NCI-H2196 treated with DMSO at 0.1 percent for 48 hours (cell line): Measurements from ENCODE around the gene MLH3.

Experiments used
- DNase-seq: peaks from one replicate; lab custom pipeline; 2025; ENCODE audit not compliant: unreplicated experiment; lab: John Stamatoyannopoulos, UW

The MLH3 gene

DNA sequence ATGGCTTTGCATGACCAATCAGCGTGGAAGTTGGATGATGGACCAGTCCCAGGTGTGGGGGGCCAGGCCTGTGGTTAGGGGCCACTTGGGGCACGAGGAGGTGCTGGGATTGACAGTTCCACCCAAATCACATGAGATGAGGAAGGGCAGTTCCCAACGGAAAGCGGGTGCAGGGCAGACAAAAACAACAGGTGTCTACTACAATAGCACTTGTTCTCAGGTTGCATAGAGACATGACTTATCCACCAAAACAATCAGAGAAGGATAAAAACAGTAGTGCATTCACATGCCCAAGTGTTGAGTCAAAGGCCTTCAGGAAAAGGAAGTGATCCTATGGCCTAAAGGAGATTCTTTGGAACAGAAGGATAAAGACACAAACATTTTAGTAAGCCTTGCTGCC is 63.1 kb downstream of the MLH3 start:
- peak; percentile 45 for DNase-seq

DNA sequence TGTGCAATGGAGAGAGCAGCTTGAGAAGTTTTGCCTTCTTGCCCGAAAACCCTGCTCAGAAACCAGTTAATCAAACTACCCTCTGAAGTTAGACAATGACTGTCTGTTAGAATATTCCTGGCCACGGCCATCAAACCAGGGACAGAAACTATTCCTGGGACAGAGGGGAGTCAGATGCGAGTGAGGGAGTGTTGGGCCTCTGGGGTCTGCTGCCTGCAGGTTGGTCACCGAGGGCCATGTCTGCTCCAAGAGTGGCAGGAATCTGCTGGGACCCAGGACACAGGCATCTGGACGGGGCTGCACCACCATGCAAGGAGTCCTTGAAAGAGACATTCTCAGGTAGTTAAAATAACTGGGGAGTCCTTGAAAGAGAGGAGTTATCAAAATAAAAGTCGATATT is 65.5 kb downstream of the MLH3 start:
- DNase-seq, result no peak

DNA sequence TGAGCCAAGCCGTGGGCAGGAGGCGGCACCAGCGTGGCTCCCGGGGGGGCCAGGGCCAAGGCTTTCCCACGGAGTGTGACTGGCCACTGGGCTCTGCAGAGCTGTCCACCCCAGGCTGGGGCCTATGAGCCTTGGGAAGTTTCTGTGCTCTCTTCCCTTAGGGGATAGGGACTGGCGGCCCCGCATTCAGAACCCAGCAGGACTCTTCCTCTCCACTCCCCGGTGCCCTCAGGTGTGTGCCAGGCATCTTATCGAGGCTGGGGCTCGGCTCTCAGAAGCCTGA is 66.3 kb downstream of the MLH3 start:
- DNase-seq, result no peak

DNA sequence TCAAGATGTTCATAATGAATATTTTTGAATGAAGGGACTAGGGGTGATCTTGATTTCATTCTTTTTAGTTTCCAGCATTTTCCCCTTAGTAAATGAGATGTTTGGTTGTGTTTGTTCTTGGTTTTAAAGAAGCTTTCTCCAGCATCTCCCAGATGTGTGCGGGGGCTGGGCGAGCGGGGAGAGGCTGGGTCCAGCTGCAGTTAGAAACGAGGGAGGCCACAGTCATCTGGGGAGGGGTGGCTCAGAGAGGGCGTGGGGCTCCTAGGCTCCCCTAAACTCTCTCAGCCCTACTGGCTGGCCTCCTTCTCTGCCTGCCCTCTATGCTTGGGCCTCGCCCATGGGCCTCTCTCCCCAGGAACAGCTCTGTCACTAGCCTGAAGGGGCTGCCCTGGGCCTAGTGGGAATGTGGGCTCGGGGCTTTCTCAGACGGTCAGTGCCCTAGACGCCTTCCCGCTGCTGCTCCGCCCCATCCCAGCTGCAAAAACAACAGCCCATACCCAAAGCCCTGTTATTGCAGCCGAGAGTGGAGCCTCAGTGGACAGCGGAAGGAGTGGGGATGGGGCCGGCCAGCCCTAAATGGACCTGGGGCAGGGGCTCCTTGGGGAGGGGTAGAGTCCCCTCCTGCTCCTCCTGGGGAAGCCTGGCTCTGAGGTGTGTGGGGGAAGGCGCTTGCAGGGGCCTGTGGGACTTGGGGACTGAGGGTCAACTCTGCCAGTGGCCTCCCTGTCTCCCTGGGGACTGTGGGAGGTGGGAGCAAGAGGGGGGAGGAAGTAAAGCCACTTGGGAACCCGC is 66.8 kb downstream of the MLH3 start:
- DNase-seq, result no peak

DNA sequence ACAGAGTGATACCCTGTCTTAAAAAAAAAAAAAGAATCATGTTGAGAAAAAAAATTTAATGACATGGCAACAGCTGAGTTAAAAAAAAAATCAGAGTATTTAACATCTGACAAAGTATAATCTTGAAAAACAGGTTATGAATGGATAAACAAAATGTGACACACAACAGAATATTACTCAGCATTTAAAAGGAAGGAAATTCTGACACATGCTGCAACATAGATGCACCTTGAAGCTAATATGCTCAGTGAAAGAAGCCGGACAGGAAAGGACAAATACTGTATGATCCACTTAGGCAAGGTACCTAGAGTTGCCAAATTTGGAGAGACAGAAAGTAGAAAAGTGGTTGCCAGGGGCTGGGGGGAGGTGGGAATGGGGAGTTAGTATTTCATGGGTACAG is 67.9 kb downstream of the MLH3 start:
- no peak for DNase-seq

DNA sequence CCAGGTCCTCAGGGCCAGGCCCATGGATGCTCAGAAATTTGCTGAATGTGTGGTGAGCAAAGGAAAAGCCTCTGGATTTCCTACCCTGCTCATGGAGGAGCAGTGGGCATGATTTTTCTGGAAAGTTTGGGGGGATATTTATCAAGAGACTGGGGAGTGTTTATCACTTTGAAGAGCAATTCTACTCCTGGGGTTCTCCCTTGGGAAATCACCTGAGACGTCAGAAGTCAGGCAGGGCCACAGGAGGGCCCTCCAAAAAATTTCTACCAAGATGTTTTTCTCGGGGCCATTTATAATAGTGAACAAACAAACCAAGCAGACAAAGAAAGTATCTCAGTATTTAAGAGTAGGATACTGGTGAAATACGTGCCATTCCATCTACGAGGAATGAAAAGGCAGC is 68.6 kb downstream of the MLH3 start:
- DNase-seq, result no peak

DNA sequence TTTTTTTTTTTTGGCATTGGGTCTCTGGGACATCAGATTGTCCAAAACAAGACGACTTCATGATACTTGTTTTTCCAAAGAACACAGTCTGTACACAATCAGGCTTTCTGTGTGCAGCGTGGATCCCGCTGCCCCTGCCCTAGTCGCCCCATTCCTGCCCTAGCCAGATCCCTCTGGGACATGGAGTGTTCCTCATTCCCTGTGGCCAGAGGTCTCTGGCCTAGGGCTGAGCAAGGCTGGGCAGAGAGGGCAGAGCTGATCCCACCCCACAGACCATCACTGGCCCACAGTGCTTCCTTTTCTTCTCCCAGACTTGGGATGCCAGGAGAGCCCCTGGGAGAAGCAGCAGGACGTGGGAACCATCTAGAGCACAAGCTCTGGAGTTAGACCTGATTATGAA is 69.4 kb downstream of the MLH3 start:
- DNase-seq, result no peak

DNA sequence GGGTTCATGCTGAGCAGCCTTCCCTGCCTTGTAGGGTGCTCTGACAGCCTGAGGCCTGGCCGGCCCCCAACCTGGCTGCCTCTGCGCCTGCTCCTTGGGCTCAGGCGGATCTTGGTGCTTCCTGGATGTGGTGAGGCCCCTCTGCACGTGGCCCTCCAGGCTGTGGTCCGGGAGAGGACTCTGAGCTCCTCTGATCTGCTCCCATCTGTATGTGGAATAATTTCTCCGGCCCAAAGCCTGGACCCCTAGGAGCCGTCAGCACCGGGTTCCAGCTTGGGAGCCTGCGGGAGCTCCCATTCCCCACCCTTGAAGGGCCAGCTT is 69.8 kb downstream of the MLH3 start:
- DNase-seq, result no peak

DNA sequence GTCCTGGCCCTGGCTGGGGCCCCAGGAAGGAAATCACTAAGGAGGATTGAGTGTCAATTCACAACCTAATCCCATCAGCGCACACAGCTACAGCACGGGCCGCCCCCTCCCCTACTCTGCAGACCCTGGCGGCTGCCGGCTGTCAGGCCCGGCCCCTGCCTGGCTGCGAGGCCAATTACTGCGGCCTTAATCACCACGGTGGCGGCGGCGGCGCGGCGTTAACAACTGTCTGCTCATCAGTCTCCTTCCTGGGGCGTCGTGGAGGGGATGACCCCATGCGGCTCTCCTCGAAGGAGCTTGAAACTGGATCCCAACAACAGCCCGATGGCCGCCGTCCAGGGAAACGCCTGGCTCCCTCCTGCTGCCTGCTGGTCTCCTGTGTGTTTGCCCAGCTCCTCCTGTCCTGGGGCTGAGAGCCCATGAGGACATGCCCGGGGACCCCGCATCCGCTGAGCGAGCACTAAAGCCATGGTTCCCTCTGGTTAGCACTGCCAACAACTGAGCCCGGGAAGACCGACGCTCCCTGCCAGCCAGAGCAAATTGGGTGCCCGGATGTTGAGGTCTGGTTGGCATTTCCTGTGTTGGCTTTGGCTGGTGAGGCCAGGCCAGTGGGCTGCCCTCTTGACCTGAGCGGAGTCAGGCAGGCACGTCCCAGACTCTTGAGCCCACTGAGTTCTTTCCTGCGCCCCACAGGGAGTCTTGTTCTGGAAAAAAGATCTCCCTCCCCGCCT is 70.4 kb downstream of the MLH3 start:
- peak; percentile 93 for DNase-seq

DNA sequence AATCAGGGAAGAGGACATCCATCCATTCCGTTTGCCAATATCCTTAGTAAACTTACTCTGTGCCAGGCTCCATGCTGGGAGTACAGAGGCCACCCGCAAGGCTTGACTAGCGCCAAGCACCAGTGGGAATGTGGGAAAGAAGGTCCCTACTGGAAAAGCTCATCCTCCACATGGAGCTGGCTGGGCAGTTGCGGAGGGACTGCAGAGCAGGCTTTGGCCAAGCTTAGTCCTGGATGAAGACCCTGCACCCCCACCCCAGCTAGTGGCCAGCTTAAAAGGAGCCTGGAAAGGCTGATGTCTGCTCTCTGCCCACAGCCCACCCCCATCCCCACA is 70.9 kb downstream of the MLH3 start:
- no peak for DNase-seq

DNA sequence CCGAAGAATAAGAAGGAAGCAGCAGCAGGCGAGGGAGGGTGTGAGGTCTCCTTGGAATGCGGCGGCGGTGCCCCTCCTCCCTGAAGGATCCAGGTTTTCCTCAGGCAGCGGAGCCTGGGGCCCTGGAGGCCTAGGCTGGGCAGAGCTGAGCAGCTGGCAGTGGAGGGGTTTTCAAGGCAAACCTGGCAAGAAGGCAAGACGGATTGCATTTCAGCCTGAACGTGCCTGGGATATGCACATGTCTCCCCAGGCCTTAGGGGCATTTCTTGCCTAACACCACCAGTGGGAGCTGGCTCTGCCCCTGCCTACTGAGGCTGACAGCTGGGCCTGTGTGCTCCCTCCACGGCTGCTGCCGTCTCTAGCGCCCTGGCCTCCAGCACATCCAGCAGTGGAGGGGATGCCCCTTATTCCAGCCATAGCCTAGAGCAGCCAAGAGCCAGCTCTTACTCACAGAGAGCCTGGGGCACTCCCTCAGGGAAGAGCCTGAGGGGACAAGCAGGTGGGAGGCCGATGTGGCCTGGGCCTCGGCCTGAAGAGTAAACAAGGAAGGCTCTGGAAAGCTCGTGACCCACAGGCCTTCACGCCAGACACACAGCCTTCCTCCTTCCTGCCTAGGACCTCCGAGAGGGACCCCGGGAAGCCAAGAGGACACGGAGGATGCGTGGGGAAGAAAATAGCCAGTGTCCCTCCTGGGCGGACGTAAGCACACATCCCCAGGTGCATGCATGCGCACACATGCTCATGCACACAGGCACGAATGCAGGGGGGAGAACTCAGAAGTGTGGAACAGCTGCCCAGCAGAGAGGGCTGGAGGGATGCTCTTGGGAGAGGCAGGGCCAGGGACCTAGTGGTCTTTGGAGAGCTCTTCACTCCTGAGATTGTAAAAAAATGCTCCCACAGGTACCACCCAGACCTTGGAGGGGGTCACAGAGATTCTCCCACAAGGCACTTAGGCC is 71.5 kb downstream of the MLH3 start:
- DNase-seq, result peak; percentile 76

DNA sequence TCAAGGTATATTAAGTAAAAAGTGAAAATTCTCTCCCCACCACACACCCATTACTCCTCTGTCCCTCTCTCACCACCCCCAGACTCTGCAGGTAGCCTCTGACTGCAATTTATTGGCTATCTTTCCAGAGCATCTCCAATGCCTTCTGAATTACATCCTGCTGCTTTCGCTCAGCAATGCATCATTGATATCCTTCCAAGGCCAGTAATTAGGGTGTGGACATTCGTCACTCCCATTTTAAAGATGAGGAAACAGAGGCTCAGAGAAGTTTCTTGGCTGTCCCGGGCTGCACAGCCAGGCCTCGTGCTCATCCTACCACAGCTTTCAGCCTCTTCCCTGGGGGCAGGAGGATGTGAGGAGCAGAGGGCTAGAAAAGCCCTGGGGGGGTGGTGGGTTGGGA is 72.2 kb downstream of the MLH3 start:
- no peak for DNase-seq

DNA sequence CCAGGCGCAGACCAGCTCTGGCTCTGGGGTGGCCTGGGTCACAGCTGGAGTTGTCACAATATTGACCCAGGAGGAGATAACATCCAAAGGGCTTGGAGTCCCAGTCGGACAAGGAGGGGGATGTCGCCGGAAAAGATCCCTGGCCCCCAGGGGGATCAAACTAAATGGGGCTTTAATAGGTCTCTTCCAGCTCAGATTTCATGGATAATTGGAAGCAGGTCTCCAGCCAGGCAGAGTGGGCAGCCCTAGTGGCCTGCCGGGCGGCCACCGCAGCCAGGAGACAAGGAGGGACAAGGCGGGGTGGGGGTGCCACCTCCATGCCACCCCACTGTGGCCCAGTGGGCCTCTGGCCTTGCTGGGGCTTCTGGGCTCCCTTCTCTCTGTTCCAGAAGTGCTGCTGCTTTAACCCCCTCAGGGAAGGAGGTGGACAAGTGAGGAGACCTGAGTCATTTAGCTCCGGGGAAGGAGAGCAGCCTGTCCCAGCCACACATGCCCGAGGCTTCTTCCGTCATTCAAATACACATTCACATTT is 72.8 kb downstream of the MLH3 start:
- no peak for DNase-seq

DNA sequence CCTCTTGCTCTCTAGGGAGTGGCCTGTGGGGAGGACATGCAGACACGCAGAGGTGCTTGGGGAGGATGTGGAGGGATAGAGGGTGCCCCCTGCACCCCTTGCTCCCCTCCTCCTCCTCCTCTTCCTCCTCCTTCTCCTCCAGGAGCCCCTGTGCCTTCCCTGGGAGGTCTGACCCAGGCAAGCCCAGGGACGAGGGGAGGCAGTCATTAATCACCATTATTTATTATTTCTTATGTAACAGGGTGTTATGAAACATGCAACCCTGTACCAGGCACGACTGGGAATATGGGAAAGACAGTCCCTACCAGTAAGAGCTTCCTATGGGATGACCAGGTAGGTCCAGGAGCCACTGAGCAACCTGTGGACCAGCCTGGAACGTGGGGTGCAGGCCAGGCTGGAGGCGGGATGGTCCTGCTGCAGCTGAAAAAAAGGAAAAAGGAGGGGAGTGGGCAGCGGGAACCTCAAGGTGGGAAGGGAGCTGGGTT is 73.3 kb downstream of the MLH3 start:
- DNase-seq, result no peak

DNA sequence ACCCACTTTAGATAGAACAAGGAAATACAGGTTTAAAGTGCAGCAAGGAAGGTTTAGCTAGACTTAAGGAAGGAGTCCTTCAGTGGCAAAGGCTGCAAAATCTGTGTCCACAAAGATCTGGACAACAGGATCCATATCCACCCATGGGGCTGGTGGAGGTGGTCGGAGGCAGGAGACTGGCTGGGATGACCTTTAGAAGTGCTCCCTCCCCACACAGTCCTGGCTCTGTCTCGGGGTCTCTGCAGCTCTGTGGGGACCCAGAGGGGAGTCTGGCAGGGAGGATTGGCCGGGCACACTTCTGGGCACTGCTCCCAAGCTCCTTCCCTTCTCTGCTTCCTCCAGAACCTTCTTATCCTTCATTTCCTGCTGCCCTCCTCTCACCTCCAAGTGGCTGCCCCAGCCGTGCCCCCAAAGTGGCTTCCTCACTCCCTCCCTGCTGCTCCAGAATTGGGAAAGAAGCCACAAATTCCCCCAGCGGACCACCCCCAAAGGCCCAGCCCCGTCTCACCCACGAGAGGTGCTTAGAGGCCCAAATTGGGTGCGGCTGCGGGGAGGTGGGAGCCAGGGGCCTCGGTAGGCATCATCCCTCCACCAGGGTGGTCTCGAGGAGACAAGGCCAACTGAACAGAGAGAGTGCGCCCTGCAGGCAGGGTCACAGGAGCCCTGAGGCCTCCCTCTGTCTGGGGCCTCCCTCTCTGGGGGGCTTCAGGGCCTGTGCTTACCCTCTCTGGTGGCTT is 73.9 kb downstream of the MLH3 start:
- no peak for DNase-seq

DNA sequence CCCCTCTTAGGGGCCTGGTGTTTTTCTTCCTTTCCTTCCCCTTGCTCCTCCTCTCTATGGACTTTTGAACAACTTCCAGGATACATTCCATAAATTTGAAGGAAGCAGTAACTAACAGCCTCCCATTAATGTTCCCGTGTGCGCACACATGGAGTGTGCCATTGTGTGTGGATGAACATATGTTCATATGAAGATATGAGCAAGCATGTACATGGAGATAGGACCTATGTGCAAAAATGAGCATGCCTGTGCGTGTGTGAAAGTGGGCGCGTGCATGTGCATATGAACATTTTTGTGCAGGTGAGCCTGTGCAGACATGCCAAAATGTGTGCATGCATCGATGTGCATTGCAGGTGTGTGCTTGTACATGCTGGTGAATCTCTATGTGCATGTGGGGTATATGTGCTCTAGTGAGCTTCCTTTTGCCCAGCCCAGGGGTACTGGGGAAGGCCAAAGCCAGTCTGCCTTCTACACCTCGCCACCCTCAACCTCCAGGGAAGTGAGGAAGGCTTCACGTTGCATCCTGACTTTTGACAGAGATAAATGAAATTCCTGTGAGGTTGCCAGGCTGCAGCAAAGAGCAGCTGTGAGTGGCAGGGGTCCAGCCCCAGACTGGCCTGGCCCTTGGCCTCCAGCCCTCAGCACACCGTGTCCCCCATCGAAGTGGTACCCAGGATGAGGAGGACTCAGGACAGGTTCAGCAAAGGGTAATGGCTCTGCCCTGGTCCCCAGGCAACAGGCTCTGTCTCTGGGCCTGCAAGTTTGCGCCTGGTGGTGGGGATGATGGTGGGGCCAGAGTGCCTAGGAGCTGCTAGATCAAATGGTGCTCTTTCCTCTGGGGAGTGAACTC is 74.8 kb downstream of the MLH3 start:
- no peak for DNase-seq

DNA sequence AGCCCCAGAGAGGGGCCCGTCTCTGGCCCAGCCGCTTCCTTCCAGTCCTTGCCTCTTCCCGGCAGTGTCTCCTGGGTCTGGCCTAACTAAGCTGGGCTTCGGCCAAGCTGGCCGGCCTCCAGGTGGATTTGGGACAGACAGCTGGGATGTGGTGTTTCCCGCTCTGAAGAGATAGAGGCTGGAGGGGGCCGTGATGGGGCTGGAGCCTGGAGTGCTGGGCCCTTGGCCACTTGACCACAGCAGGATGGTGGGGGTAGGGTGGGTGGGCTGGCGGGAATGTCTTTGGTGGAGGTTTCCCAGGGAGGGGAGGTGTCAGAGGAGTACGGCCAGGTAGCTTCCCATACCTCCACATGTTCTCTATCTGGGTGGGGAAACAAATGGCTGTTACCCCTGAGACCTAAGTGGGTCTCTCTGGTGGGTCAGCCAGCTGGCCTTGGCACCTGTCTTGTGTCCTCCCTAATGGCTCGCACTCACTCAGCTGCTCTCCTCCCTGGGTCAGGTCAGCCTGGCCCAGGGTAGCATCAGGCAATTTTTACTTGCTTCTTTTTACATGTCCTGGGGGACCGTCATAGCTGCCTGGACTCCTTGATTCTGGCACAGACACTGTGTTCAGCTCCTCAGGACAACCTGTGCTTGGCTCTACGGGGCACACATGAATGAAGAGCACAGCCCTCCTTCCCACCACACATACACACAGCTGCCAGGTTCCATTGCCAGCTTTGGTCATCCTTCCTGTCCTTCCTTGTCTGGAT is 76.0 kb downstream of the MLH3 start:
- DNase-seq, result no peak

DNA sequence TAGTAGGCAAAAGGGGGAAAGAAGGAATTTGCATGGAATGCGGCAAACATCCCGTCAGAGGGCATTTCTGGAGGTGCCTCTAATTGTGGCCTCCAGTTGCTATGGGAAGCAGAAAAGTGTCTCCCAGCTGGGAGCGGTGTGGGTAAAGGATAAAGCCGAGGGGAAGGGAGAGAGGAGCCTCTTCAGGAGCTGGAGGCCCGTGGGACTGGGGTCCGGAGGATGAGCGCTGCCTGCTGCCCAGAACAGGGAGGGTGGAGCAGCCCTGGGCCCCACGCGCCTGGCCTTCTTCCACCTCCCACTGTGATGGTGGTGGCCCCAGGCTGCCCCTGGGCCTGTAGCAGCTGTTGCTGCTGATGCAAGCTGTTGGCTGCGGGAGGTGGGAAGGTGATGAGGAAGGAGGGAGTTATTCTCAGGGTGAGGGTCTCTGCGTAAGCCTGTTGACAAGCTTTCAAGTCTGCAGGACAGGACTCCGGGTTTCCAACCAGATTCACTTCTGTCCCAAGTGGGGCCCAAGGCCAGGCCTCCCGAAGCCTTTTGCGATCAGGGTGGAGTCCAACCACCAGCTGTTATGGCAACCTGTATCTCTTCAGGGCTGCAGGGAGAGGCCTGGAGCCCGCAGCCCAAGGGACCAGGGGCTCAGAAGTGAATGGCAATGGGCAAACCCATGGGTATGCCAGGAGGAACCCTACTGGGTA is 76.8 kb downstream of the MLH3 start:
- no peak for DNase-seq

DNA sequence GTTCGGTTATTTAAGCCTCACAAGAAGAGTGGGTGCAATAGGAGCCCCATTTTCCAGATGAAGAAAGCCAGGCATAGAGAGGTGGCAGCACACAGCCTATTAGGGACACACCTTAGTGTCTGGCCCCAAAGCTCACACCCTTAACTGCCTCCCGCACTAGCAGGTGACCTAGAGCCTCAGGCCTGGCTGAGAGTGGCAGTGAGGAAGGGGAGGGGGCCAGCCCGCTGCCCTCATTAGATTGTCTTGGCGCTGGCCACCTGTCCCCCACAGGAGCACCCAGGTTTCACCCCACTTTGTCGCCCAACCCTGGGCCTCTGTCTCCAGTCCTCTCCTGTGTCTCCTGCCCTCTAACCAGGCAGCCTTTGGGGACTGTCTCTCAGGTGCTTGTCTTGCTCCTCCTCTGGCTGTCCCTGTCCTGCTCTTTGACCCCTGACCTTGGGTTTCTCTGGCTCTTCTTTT is 77.3 kb downstream of the MLH3 start:
- no peak for DNase-seq
